Transverse colon (tissue), 4 donors: ENCODE data around the gene RBP5. TPM values are rescaled to one million over a fixed set of nuclear protein-coding genes. Genes with fewer than 3 reads are reported as not detected.

Source experiments
- DNase-seq: peaks from one replicate; pipeline ENCODE4 v3.0.0-alpha.2; 2019
- H3K27ac ChIP-seq, 4 donors: fragments of 200-600 bp; sonication (generic); 2 replicates each; pipeline ENCODE4 v1.5.1; 2016 to 2018; ENCODE audit warnings: inconsistent platforms in 4 of 4
- H3K27me3 ChIP-seq: fragments of 200-600 bp; sonication (generic); 2 replicates; pipeline ENCODE4 v1.5.1; 2017; ENCODE audit warnings: inconsistent platforms
- H3K36me3 ChIP-seq, 4 donors: fragments of 200-600 bp; sonication (generic); 2 replicates each; pipeline ENCODE4 v1.5.1; 2017 to 2019; ENCODE audit warnings: inconsistent platforms in 4 of 4
- H3K4me1 ChIP-seq, 4 donors: fragments of 200-600 bp; sonication (generic); 2 replicates each; pipeline ENCODE4 v1.5.1; 2017 to 2020; ENCODE audit warnings: inconsistent platforms in 4 of 4
- H3K4me3 ChIP-seq, 4 donors: fragments of 200-600 bp; sonication (generic); 1 replicate in 1 of 4; 2 replicates in 3 of 4; pipeline versions ENCODE4 v1.5.1 to v1.6.1; 2017 to 2019; ENCODE audit warnings: inconsistent platforms in 4 of 4
- H3K9me3 ChIP-seq, 2 donors: fragments of 200-600 bp; sonication (generic); 2 replicates each; pipeline ENCODE4 v1.5.1; 2017 to 2019; ENCODE audit warnings: inconsistent platforms in 2 of 2
- EP300 ChIP-seq: sonication (generic); formaldehyde crosslinking; IDR thresholded peaks from one replicate; pipeline ENCODE4 v1.6.1; 2017; ENCODE audit warnings: antibody characterized with exemption, low read depth
- POLR2A ChIP-seq: fragments of 450-650 bp; IDR thresholded peaks from one replicate; pipeline ENCODE4 v1.6.1; 2016; ENCODE audit warnings: antibody characterized with exemption, mild to moderate bottlenecking, moderate library complexity
- POLR2AphosphoS5 ChIP-seq, 3 donors: sonication (generic); formaldehyde crosslinking; IDR thresholded peaks; one replicate each; pipeline ENCODE4 v1.6.1; 2016; ENCODE audit warnings: antibody characterized with exemption in 3 of 3
- WGBS, 2 donors: methylation state at CpG; one replicate each; pipeline ENCODE4 v1.1.5; 2018; ENCODE audit warnings: low coverage in 1 of 2; 5-methylcytosine and 5-hydroxymethylcytosine counted together
- in situ Hi-C, 4 donors: fragments of 200-750 bp; cut with MboI; loops; one replicate each; pipeline versions ENCODE4 v1.15.0 to v1.15.1; 2017; ENCODE audit warnings: low sequenced_read_pairs in 3 of 4, low pct_ligation_motif_present in 1 of 4, low pct_unique_long_range_greater_than_20kb in 1 of 4
- intact Hi-C: fragments of 100-400 bp; cut with DNase I; formaldehyde crosslinking; loops from one replicate; pipeline ENCODE4 v1.15.1; 2023; ENCODE audit warnings: low total_unique reads
- total RNA-seq, 4 donors: library from RNA; depleted of rRNA; stranded (reverse); fragments of >200 nt; gene quantifications; one replicate each; pipeline ENCODE4 v1.1.0, GENCODE V29; 2016
- TF ChIP-seq, protein P1 (sequence below), 5 experiments: fragments of 200-600 bp in 3 of 5; fragments of 450-650 bp in 2 of 5; sonication (generic) in 3 of 5; IDR thresholded peaks; 1 replicate in 2 of 5; 2 replicates in 3 of 5; pipeline ENCODE4 v1.5.1; 2016 to 2017; ENCODE audit warnings: antibody characterized with exemption in 5 of 5, inconsistent platforms in 3 of 5, mild to moderate bottlenecking in 2 of 5, moderate library complexity in 1 of 5

The RBP5 gene
- total RNA-seq, 4 donors from 2014 or later: 0.55 to 3.0 TPM; not detected in 2

DNA sequence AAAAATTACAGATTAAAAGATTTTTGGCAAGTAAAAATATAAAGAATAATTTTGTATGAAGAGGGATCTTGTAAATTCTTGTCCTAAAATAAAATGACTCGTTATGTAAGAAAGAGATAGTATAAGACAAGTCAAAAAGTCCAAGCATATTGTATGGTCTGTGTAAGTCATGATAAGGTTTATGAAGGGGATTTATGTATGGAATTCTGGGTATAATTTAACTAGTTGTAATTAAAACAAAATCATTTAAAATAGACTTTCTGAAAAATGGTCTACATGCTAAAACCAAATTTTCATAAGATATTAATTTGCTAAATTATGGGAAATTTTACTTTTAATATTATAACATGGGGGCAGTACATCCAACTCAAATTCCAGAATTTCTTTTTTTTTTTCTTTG is 43.2 kb upstream of the RBP5 start:
- in situ Hi-C loops: no loop called here
- WGBS, 2 donors: 42 to 56% methylated on average over 1 of the region's 1 CpG
- no peak for DNase-seq

DNA sequence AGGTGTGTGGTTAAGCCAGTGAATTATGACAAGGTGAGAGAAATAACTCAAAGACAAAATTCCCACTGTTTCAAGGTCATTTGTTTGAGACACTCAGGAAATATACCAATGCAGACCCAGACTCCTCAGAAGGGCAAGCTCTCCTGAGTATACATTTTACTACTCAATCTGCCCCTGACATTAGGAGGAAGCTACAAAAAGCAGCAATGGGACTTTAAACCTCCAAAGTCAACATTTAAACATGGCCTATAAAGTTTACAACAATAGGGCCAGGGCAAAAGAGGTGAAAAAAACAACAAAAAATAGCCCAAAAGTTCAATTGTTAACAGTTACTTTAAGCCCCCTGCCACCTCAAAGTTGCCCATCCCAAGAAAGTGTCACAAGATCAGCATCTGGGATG is 41.3 kb upstream of the RBP5 start:
- Histone ChIP-seq H3K36me3 (no peaks in the 10 kb centered on the region), H3K4me1 (no peaks in the 10 kb centered on the region), H3K27me3 (peaks cover 3% of the 10 kb centered on the region), H3K27ac (no peak overlapping the region), H3K9me3 (peaks cover 14 to 24% of the 10 kb centered on the region in 2 donors), H3K4me3 (no peak overlapping the region)
- no peak for DNase-seq
- TF ChIP-seq EP300 (no peak), POLR2AphosphoS5 (IDR thresholded peaks at IDR 0.05) (no peak), POLR2A (no peak)
- TF ChIP-seq, protein P1, sequence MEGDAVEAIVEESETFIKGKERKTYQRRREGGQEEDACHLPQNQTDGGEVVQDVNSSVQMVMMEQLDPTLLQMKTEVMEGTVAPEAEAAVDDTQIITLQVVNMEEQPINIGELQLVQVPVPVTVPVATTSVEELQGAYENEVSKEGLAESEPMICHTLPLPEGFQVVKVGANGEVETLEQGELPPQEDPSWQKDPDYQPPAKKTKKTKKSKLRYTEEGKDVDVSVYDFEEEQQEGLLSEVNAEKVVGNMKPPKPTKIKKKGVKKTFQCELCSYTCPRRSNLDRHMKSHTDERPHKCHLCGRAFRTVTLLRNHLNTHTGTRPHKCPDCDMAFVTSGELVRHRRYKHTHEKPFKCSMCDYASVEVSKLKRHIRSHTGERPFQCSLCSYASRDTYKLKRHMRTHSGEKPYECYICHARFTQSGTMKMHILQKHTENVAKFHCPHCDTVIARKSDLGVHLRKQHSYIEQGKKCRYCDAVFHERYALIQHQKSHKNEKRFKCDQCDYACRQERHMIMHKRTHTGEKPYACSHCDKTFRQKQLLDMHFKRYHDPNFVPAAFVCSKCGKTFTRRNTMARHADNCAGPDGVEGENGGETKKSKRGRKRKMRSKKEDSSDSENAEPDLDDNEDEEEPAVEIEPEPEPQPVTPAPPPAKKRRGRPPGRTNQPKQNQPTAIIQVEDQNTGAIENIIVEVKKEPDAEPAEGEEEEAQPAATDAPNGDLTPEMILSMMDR (IDR thresholded peaks at IDR 0.05): no peak
- intact Hi-C loops: no loop called here
- in situ Hi-C loops: no loop called here

More for the DNA sequence above, 43.2 kb upstream of the RBP5 start:
- Histone ChIP-seq H3K4me3 (no peak overlapping the region), H3K27me3 (peaks cover 3% of the 10 kb centered on the region), H3K4me1 (no peaks in the 10 kb centered on the region), H3K36me3 (no peaks in the 10 kb centered on the region), H3K27ac (no peak overlapping the region), H3K9me3 (peaks cover 14 to 24% of the 10 kb centered on the region in 2 donors)
- TF ChIP-seq EP300 (no peak), POLR2A (no peak), POLR2AphosphoS5 (IDR thresholded peaks at IDR 0.05) (no peak)
- TF ChIP-seq, protein P1 (IDR thresholded peaks at IDR 0.05): no peak
- intact Hi-C loops: no loop called here

DNA sequence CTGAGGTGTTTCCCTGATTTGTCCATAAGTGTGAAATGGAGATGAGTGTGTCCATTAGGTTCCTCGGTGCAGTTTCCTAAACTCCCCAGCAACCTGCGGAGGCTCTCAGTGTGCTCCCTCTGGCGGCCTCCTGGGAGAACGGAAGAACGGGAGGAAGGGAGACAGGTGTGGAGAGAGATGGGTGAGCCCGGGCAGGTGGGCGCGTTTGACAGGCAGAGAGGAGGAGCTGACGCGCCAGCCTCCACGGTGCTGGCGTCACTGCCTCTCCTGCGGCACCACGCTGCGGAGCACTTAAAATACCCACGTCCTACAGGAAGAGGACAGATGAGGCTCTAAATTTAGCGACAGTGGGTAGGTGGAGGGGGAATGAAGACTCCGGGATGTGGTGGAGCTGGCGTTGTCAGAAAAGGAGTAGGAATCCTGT is 34.0 kb upstream of the RBP5 start:
- Histone ChIP-seq H3K4me3 (no peak overlapping the region), H3K4me1 (peaks cover 0 to 6% (median 2%) of the 10 kb centered on the region in 4 donors), H3K36me3 (no peaks in the 10 kb centered on the region), H3K27ac (no peak overlapping the region), H3K9me3 (peaks cover 0 to 5% of the 10 kb centered on the region in 2 donors), H3K27me3 (peaks cover 12% of the 10 kb centered on the region)
- intact Hi-C loops: no loop called here
- peak; percentile 32 for DNase-seq
- WGBS, 2 donors: 3 to 8% methylated on average over 12 to 19 of the region's 19 CpGs
- TF ChIP-seq POLR2AphosphoS5 (IDR thresholded peaks at IDR 0.05) (no peak), EP300 (no peak), POLR2A (no peak)
- TF ChIP-seq, protein P1 (IDR thresholded peaks at IDR 0.05): peak; percentile 36 to 54 (median 47)
- in situ Hi-C loops: no loop called here

DNA sequence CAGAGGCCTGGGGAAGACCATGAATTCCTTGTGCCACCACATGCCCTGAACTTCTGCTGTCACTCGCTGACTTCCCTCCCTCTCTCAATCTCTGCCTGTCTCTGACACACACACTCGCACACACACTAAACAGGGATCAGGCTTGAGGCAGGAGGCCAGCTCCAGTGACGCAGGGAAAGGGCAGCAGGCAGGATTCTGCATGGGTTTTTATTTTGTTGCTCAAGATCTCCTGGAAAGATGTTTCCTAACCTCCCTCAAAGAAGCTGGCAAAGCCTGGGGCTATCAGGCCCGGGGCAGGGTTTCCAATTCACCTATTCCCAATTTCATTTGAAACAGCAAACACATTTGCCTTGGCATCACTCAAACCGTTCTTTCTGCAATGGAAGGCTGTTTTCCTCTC is 33.1 kb upstream of the RBP5 start:
- intact Hi-C loops: no loop called here
- H3K27ac ChIP-seq: no peak overlapping the region
- H3K9me3 ChIP-seq: no peaks in the 10 kb centered on the region
- in situ Hi-C loops: no loop called here
- DNase-seq: no peak
- no peaks in the 10 kb centered on the region for H3K36me3 ChIP-seq
- 67 to 77% methylated on average over 1 to 5 of the region's 5 CpGs for WGBS, 2 donors
- H3K27me3 ChIP-seq: peaks cover 12% of the 10 kb centered on the region
- H3K4me1 ChIP-seq: peaks cover 0 to 6% (median 2%) of the 10 kb centered on the region in 4 donors
- TF ChIP-seq, protein P1 (IDR thresholded peaks at IDR 0.05): no peak
- no peak for TF ChIP-seq POLR2AphosphoS5 (IDR thresholded peaks at IDR 0.05)
- no peak for TF ChIP-seq EP300
- TF ChIP-seq POLR2A: no peak
- H3K4me3 ChIP-seq: no peak overlapping the region
